HG03039 (cell line): Measurements from ENCODE around the gene IHH.

Experiments used
- ATAC-seq: cut with Tn5 transposase; IDR thresholded peaks from one replicate; pipeline ENCODE4 v1.9.1; 2021; ENCODE audit warnings: mild to moderate bottlenecking, moderate library complexity; ENCODE audit not compliant: unreplicated experiment

Gene IHH

GRCh38 chr2:219078126-219078525 lies 17.4 kb upstream of the IHH start:
- ATAC-seq = no peak

GRCh38 chr2:219076253-219076652 lies 15.5 kb upstream of the IHH start:
- no peak for ATAC-seq

- no peak for ATAC-seq
These were observed 12.8 kb upstream of the IHH start for GRCh38 chr2:219073413-219074129.

- ATAC-seq = no peak
These were observed 12.1 kb upstream of the IHH start for GRCh38 chr2:219072741-219073250.

- ATAC-seq = no peak
These were observed 10.6 kb upstream of the IHH start for GRCh38 chr2:219071131-219071816.

- ATAC-seq = no peak
These were observed 4.8 kb upstream of the IHH start for GRCh38 chr2:219065484-219065883.

- no peak for ATAC-seq
These were observed 1.4 kb upstream of the IHH start for GRCh38 chr2:219062081-219062480.

- ATAC-seq = no peak
These were observed 717 bp downstream of the IHH start for GRCh38 chr2:219059725-219060682.

GRCh38 chr2:219059375-219059724 lies 1.4 kb downstream of the IHH start:
- no peak for ATAC-seq

- ATAC-seq = no peak
These were observed 2.0 kb downstream of the IHH start for GRCh38 chr2:219058541-219059374.

GRCh38 chr2:219057709-219058540 lies 2.8 kb downstream of the IHH start:
- ATAC-seq = peak; percentile 90

- ATAC-seq = no peak
These were observed 3.6 kb downstream of the IHH start for GRCh38 chr2:219056896-219057708.

- ATAC-seq = no peak
These were observed 4.4 kb downstream of the IHH start for GRCh38 chr2:219056176-219056895.

- ATAC-seq = no peak
These were observed 5.5 kb downstream of the IHH start for GRCh38 chr2:219054956-219055903.

- ATAC-seq = no peak
These were observed 11.4 kb downstream of the IHH start for GRCh38 chr2:219049282-219049681.

- ATAC-seq = no peak
These were observed 14.7 kb downstream of the IHH start for GRCh38 chr2:219045937-219046550.

GRCh38 chr2:219042750-219043149 lies 18.0 kb downstream of the IHH start:
- no peak for ATAC-seq
